HEK293T (cell line): ENCODE results near the gene IRX3.

Source experiments
- ARNT ChIP-seq: fragments of 450-650 bp; IDR thresholded peaks from 2 replicates; pipeline ENCODE4 v1.6.1; 2017; ENCODE audit warnings: mild to moderate bottlenecking
- BHLHE40 ChIP-seq: fragments of 450-650 bp; IDR thresholded peaks from 2 replicates; pipeline ENCODE4 v1.6.1; 2016; ENCODE audit warnings: mild to moderate bottlenecking, moderate library complexity, borderline replicate concordance
- CTBP1 ChIP-seq: fragments of 450-650 bp; IDR thresholded peaks from 2 replicates; pipeline ENCODE4 v1.6.1; 2016; ENCODE audit warnings: borderline replicate concordance
- ELF4 ChIP-seq: fragments of 450-650 bp; IDR thresholded peaks from 2 replicates; pipeline ENCODE4 v1.6.1; 2017; ENCODE audit warnings: antibody characterized with exemption
- FOXM1 ChIP-seq: fragments of 450-650 bp; IDR thresholded peaks from 2 replicates; pipeline ENCODE4 v1.6.1; 2017; ENCODE audit warnings: mild to moderate bottlenecking, borderline replicate concordance
- L3MBTL2 ChIP-seq: fragments of 450-650 bp; conservative IDR thresholded peaks from 2 replicates; pipeline ENCODE4 v1.6.1; 2016; ENCODE audit warnings: mild to moderate bottlenecking
- SUZ12 ChIP-seq: fragments of 450-650 bp; IDR thresholded peaks from 2 replicates; pipeline ENCODE4 v1.6.1; 2016; ENCODE audit warnings: mild to moderate bottlenecking
- ZNF384 ChIP-seq: fragments of 450-650 bp; IDR thresholded peaks from 2 replicates; pipeline ENCODE4 v1.6.1; 2016
- TF ChIP-seq, protein P1 (sequence below): fragments of 450-650 bp; IDR thresholded peaks from 2 replicates; pipeline ENCODE4 v1.6.1; 2016

DNA sequence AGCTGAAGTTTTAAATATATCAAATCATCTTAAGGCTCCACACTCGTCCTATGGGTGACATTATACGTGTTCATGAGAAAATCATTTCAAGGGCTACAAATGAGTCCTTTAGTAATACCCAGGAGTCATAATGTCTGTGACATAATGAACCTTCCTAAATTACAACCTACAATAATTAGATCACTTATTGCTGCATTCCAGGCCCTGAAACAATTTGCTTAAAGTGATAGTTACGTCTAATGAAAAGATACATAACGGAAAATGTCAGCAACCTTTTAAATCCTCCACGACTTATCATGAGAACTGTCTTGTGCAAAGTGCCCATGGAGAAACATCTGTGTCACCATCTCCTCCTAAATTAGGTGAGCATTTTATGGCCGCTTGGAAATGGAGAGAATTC is 43.4 kb downstream of the IRX3 start:
- no peak for TF ChIP-seq BHLHE40
- TF ChIP-seq, protein P1, sequence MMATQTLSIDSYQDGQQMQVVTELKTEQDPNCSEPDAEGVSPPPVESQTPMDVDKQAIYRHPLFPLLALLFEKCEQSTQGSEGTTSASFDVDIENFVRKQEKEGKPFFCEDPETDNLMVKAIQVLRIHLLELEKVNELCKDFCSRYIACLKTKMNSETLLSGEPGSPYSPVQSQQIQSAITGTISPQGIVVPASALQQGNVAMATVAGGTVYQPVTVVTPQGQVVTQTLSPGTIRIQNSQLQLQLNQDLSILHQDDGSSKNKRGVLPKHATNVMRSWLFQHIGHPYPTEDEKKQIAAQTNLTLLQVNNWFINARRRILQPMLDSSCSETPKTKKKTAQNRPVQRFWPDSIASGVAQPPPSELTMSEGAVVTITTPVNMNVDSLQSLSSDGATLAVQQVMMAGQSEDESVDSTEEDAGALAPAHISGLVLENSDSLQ: no peak
- no peak for TF ChIP-seq ELF4
- no peak for TF ChIP-seq L3MBTL2
- no peak for TF ChIP-seq ZNF384
- TF ChIP-seq ARNT: no peak
- no peak for TF ChIP-seq SUZ12
- no peak for TF ChIP-seq FOXM1
- no peak for TF ChIP-seq CTBP1
